HTERT RPE-1 (cell line): Measurements from ENCODE around the gene TBC1D23.
"Not testable (repeated sequence)": the region's sequence is repeated elsewhere in the genome, so short reads cannot be mapped to it uniquely, and the experiment has no call there.

Experiments used
- in situ Hi-C: fragments of 300-500 bp; cut with MboI; formaldehyde crosslinking; loops from 4 replicates; pipeline ENCODE4 v1.14.3; 2020; ENCODE audit warnings: low sequenced_read_pairs

TBC1D23 gene

GRCh38 chr3:100260685-100261484 is at the start of gene TBC1D23:
Gene TBC1D23 (plus strand): TSS chr3:100260992. CDS start chr3:100261019, 27 bp downstream.
- in situ Hi-C loops: no loop called here

DNA sequence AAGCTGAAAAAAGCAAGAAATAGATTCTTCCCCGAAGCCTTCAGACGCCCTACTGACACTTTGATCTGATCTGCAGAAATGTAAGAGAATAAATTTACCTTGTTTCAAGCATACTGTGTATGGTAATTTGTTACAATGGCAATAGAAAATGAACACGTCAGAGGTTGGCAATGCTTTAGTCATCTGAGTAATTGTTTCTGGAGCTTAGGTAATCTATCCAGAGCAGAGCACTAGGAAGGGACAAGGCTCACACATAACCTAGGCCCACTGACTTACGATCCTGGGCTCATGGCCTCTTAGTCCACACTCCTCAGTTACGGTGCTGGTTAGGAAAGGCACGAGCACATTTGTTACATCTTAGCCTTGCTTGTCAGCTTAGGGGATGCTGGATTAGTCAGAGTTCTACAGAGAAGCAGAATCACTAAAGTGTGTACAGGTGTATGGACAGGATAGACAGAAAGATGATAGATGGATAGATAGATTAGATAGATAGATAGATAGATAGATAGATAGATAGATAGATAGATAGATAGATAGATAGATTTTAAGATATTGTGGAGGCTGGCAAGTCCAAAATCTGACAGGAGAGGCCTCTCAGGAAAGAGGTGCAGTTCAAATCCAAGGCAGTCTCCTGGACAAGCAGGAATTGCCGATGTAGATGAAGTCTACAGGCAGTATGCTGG is 46.8 kb upstream of the TBC1D23 start:
- in situ Hi-C loops: no loop called here

DNA sequence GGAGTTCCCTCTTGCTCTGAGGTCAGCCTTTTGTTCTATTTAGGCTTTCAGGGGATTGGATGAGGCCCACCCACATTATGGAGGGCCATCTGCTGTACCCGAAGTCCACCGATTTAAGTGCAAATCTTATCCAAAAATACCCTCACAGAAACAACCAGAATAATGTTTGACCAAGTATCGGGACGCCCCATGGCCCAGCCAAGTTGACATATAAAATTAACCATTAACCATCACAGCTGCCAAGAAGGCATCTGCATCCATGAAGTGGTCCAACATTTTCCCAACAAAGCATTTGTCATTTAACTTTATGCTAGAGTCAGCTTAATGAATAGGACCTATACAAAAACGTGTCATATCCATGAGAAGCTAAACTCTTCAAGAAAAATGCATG is 46.2 kb upstream of the TBC1D23 start:
- in situ Hi-C loops: no loop called here

GRCh38 chr3:100216713-100217112 is 44.1 kb upstream of the TBC1D23 start:
- in situ Hi-C loops: no loop called here

GRCh38 chr3:100221159-100221558 is 39.6 kb upstream of the TBC1D23 start:
- in situ Hi-C loops: no loop called here

- in situ Hi-C loops: no loop called here
Observed at GRCh38 chr3:100225193-100225592, 35.6 kb upstream of the TBC1D23 start.

- in situ Hi-C loops: no loop called here
Observed at GRCh38 chr3:100225883-100226282, 34.9 kb upstream of the TBC1D23 start.

DNA sequence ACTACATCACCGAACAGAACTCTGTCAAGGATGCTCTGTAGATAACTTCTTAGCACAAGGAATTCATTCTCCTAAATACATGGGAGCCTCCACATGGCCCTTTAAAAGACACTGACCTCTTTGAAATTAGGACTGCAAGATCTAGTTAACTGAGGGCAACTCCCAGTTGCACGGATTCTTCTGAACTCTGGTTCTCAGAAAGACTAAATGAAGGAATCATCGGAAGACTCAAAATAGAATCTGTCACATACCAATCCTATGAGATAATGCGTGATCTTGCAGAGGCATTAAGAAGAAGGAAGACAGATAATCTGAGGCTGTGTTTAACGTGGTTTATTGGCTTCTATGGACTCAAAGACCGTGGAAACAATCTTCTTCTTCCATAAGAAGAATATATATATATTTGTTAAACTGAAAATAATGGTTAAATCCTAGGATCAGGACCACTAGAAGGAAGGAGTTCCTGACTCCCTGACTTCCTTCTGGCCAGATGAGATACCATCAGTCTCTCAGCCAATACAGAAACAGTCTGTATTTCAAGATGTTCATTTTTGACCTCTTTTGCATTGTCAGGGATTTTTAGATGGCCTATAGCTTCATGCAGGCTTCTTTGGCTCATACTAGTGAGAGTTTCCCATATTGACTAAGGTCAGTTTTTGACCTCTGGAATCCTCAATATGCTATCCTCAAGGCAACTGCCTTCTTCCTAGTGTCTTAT is 33.9 kb upstream of the TBC1D23 start:
- in situ Hi-C loops: no loop called here

DNA sequence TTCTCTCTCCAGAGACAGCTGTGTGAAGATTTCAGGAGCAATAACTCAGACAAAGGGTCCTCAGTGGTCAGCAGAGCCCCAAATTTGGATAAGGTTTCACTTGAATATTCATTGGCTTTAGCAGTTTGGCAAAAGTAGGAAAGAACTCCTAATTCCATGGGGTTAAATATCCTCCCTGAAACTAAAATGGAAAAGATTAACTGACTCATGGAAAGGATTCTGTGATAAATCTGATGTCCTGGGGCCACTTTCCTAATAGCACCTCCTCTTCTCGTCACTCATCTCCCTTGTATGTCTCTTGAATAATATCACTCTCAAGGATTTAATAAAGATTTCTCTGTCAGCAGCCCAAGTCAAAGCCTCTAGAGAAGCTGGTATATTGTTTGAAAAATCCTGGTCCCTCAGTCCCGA is 33.3 kb upstream of the TBC1D23 start:
- in situ Hi-C loops: no loop called here

DNA sequence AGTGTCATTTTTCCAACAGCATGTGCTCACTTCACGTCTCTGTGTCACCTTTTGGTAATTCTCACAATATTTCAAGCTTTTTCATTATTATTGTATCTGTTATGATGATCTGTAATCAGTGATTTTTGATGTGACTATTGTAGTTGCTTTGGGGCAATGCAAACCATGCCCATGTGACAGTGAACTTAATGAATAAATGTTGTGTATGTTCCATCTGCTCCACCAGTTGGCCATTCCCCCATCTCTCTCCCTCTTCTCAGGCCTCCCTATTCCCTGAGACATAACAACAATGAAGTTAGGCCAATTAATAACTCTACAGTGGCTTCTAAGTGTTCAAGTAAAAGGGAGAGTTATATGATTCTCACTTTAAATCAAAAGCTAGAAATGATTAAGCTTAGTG is 32.5 kb upstream of the TBC1D23 start:
- in situ Hi-C loops: no loop called here

DNA sequence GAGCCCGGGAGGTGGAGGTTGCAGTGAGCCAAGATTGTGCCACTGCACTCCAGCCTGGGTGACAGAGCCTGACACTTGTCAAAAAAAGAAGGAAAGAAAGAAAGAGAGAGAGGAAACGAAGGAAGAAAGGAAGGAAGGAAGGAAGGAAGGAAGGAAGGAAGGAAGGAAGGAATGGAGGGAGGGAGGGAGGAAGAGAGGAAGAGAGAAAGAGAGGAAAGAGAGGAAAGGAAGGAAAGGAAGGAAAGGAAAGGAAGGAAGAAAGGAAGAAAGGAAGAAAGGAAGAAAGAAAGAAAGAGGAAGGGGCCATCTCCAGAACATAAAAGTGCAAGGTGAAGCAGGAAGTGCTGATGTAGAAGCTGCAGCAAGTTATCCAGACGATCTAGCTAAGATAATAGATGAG is 31.6 kb upstream of the TBC1D23 start:
- in situ Hi-C loops: not testable (repeated sequence)

DNA sequence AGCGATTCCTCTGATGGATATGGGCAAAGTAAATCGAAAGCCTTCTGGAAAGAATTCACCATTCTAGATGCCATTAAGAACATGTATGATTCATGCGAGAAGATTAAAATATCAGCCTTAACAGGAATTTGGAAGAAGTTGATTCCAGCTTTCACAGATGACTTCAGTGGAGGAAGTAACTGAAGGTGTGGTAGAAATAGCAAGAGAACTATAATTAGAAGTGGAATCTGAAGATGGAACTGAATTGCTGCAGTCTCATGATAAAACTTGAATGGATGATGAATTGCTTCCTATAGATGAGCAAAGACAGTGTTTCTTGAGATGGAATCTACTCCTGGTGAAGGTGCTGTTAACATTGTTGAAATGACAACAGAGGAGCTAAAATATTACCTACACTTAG is 30.1 kb upstream of the TBC1D23 start:
- in situ Hi-C loops: no loop called here

GRCh38 chr3:100231668-100232067 is 29.1 kb upstream of the TBC1D23 start:
- in situ Hi-C loops: no loop called here

- in situ Hi-C loops: no loop called here
Observed at GRCh38 chr3:100234364-100234763, 26.4 kb upstream of the TBC1D23 start.

DNA sequence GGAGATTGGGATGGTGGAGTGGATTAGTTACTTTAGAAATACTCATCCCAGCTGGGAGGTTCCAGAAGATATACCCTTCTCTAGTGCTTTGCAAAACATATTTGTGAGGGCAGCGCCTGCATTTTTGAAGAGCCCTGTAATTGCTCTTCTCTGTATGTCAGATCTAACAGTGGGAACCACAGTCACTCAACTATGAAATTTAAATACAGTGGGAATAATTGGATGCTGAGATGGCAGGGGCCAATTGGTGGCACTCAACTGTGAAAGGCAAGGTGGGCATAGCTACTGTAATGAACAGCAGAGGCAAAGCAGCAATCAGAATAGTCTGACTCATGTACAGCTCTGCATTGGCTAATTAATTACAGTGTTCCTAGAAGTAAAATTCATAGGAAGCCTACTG is 22.2 kb upstream of the TBC1D23 start:
- in situ Hi-C loops: no loop called here

GRCh38 chr3:100242471-100242870 is 18.3 kb upstream of the TBC1D23 start:
- in situ Hi-C loops: not testable (repeated sequence)

GRCh38 chr3:100244264-100244663 is 16.5 kb upstream of the TBC1D23 start:
- in situ Hi-C loops: no loop called here

- in situ Hi-C loops: no loop called here
Observed at GRCh38 chr3:100245136-100245535, 15.7 kb upstream of the TBC1D23 start.

DNA sequence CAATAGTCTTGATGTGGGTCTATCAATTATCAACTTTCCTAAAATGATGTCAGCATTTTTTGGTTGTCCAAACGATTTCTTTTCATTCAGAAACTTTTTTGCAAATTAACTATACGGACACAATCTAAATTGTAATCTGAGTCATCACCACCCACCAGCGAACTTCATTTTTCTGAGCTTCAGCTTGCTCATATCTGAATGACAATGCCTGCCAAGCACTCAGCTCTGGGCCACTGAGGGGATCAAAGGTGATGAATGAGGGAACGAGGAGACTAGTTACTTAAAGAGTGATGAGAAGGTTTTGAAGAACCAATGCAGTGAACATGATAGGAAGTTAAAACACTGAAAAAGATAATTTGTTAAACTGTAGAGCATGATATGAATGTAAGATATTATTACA is 14.9 kb upstream of the TBC1D23 start:
- in situ Hi-C loops: no loop called here

DNA sequence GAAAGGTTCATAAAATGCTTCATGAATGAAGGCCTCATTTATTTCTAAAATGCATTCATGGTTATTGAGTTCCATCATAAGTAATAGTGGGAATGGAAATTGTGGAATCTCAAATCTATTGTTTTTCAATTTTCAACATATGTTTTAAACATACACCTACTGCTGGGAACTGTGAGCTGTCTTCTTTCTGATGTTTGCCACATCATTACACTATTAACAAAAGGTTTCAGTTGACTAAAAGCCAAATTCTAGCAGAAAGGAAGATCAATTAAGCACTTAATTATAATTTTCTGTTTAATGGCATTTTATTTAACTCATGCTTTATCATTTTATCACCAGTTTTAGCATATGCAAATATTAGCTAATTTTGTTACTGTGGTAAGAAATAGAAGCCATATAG is 13.8 kb upstream of the TBC1D23 start:
- in situ Hi-C loops: no loop called here

DNA sequence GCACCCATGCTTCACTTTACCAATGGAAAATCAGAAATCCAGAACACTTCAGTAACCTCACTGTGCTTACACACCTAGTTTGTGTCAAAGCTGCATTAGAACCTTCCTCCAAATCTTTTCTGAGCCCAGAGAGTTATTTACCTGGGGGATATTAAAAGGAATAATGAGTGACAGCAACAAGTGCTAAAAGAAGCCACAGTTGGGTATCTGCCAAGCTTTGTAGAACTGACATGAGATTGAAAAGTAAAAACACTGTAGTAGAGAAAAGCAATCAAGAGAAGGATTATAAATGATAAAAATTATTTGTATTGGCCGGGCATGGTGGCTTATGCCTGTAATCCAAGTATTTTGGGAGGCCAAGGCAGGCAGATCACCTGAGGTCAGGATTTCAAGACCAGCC is 8.8 kb upstream of the TBC1D23 start:
- in situ Hi-C loops: no loop called here
